Muscle layer of duodenum (tissue), 2 donors: ENCODE measurements around the gene CDH23.

ENCODE experiments used
- H3K27ac ChIP-seq: one replicate; pipeline ENCODE4 v1.7.0; 2013; ENCODE audit warnings: mild to moderate bottlenecking, low read length
- H3K27me3 ChIP-seq: one replicate; pipeline ENCODE4 v1.7.0; 2013; ENCODE audit warnings: low read depth, mild to moderate bottlenecking, control low read depth, low read length
- H3K36me3 ChIP-seq, 2 donors: one replicate each; pipeline ENCODE4 v1.7.0; 2013; ENCODE audit warnings: low read length in 2 of 2, control low read depth in 1 of 2, mild to moderate bottlenecking in 1 of 2; ENCODE audit not compliant: insufficient read depth in 2 of 2, control insufficient read depth in 1 of 2
- H3K4me1 ChIP-seq, 2 donors: one replicate each; pipeline ENCODE4 v1.7.0; 2013; ENCODE audit warnings: low read length in 2 of 2, mild to moderate bottlenecking in 2 of 2, control low read depth in 1 of 2, moderate library complexity in 1 of 2; ENCODE audit not compliant: insufficient read depth in 2 of 2, control insufficient read depth in 1 of 2
- H3K4me3 ChIP-seq, 2 donors: one replicate each; pipeline ENCODE4 v1.7.0; 2013; ENCODE audit warnings: low read length in 2 of 2, low read depth in 1 of 2, mild to moderate bottlenecking in 1 of 2
- H3K9me3 ChIP-seq, 2 donors: one replicate each; pipeline ENCODE4 v1.7.0; 2013; ENCODE audit warnings: low read length in 2 of 2, control low read depth in 1 of 2, mild to moderate bottlenecking in 1 of 2; ENCODE audit not compliant: control insufficient read depth in 1 of 2
- donor health status: healthy.

CDH23 gene

GRCh38 chr10:71436268-71437125 lies 39.8 kb downstream of the CDH23 start:
- Histone ChIP-seq H3K27ac (no peak overlapping the region), H3K27me3 (no peaks in the 10 kb centered on the region), H3K36me3 (no peaks in the 10 kb centered on the region), H3K4me1 (no peaks in the 10 kb centered on the region), H3K9me3 (no peaks in the 10 kb centered on the region), H3K4me3 (no peak overlapping the region)

- H3K4me1 ChIP-seq = no peaks in the 10 kb centered on the region
- no peak overlapping the region for H3K27ac ChIP-seq
- H3K36me3 ChIP-seq = no peaks in the 10 kb centered on the region
- no peaks in the 10 kb centered on the region for H3K27me3 ChIP-seq
- no peak overlapping the region for H3K4me3 ChIP-seq
- no peaks in the 10 kb centered on the region for H3K9me3 ChIP-seq
Observed at GRCh38 chr10:71437537-71438092, 40.9 kb downstream of the CDH23 start.

- Histone ChIP-seq H3K4me1 (no peaks in the 10 kb centered on the region), H3K27ac (no peak overlapping the region), H3K9me3 (no peaks in the 10 kb centered on the region), H3K36me3 (no peaks in the 10 kb centered on the region), H3K27me3 (no peaks in the 10 kb centered on the region), H3K4me3 (no peak overlapping the region)
Observed at GRCh38 chr10:71438761-71439160, 42.0 kb downstream of the CDH23 start.

- Histone ChIP-seq H3K4me1 (no peaks in the 10 kb centered on the region), H3K4me3 (no peak overlapping the region), H3K9me3 (no peaks in the 10 kb centered on the region), H3K36me3 (no peaks in the 10 kb centered on the region), H3K27ac (no peak overlapping the region), H3K27me3 (no peaks in the 10 kb centered on the region)
Observed at GRCh38 chr10:71439670-71440425, 43.1 kb downstream of the CDH23 start.

GRCh38 chr10:71440506-71441035 lies 43.9 kb downstream of the CDH23 start:
- Histone ChIP-seq H3K4me1 (no peaks in the 10 kb centered on the region), H3K36me3 (no peaks in the 10 kb centered on the region), H3K4me3 (no peak overlapping the region), H3K27ac (no peak overlapping the region), H3K9me3 (no peaks in the 10 kb centered on the region), H3K27me3 (no peaks in the 10 kb centered on the region)

GRCh38 chr10:71442000-71442399 lies 45.3 kb downstream of the CDH23 start:
- no peaks in the 10 kb centered on the region for H3K36me3 ChIP-seq

GRCh38 chr10:71442859-71443570 lies 46.3 kb downstream of the CDH23 start:
- H3K27ac ChIP-seq = no peak overlapping the region
- H3K9me3 ChIP-seq = no peaks in the 10 kb centered on the region
- H3K4me3 ChIP-seq = no peak overlapping the region
- no peaks in the 10 kb centered on the region for H3K4me1 ChIP-seq
- H3K27me3 ChIP-seq = no peaks in the 10 kb centered on the region
- no peaks in the 10 kb centered on the region for H3K36me3 ChIP-seq

More at GRCh38 chr10:71442000-71442399, 45.3 kb downstream of the CDH23 start:
- Histone ChIP-seq H3K27me3 (no peaks in the 10 kb centered on the region), H3K4me3 (no peak overlapping the region), H3K27ac (no peak overlapping the region), H3K9me3 (no peaks in the 10 kb centered on the region), H3K4me1 (no peaks in the 10 kb centered on the region)

GRCh38 chr10:71443676-71444075 lies 47.0 kb downstream of the CDH23 start:
- no peaks in the 10 kb centered on the region for H3K36me3 ChIP-seq
- H3K27ac ChIP-seq = no peak overlapping the region
- no peaks in the 10 kb centered on the region for H3K9me3 ChIP-seq
- H3K4me3 ChIP-seq = no peak overlapping the region
- no peaks in the 10 kb centered on the region for H3K4me1 ChIP-seq
- no peaks in the 10 kb centered on the region for H3K27me3 ChIP-seq

GRCh38 chr10:71444284-71445054 lies 47.7 kb downstream of the CDH23 start:
- Histone ChIP-seq H3K27me3 (no peaks in the 10 kb centered on the region), H3K4me1 (no peaks in the 10 kb centered on the region), H3K27ac (no peak overlapping the region), H3K4me3 (no peak overlapping the region), H3K36me3 (no peaks in the 10 kb centered on the region), H3K9me3 (no peaks in the 10 kb centered on the region)

- no peaks in the 10 kb centered on the region for H3K4me1 ChIP-seq
- H3K36me3 ChIP-seq = no peaks in the 10 kb centered on the region
- H3K27ac ChIP-seq = no peak overlapping the region
- H3K9me3 ChIP-seq = no peaks in the 10 kb centered on the region
- H3K27me3 ChIP-seq = no peaks in the 10 kb centered on the region
- no peak overlapping the region for H3K4me3 ChIP-seq
Observed at GRCh38 chr10:71447676-71448075, 51.0 kb downstream of the CDH23 start.
